BE2C (cell line): Measurements from ENCODE around the gene ZNF593. TPM values are rescaled to one million over a fixed set of nuclear protein-coding genes. Genes with fewer than 3 reads are reported as not detected.

Experiments used
- DNase-seq: peaks from one replicate; pipeline ENCODE4 v3.0.0-alpha.2; 2020
- H3K27me3 ChIP-seq: fragments of 250-450 bp; sonication (Bioruptor Pico); 2 replicates; pipeline ENCODE4 v1.5.1; 2020; ENCODE audit warnings: mild to moderate bottlenecking
- H3K36me3 ChIP-seq: fragments of 250-450 bp; sonication (Bioruptor Pico); 2 replicates; pipeline ENCODE4 v1.5.1; 2020; ENCODE audit warnings: mild to moderate bottlenecking
- H3K4me1 ChIP-seq: fragments of 250-450 bp; sonication (Bioruptor Pico); 2 replicates; pipeline ENCODE4 v1.5.1; 2020
- H3K4me3 ChIP-seq: 2 replicates; pipeline ENCODE4 v1.5.1; 2011; ENCODE audit warnings: low read depth, low read length
- H3K9me3 ChIP-seq: fragments of 250-450 bp; sonication (Bioruptor Pico); 2 replicates; pipeline ENCODE4 v1.5.1; 2020
- CTCF ChIP-seq: IDR thresholded peaks from 2 replicates; pipeline ENCODE4 v1.5.1; 2012; ENCODE audit warnings: mild to moderate bottlenecking, low read depth, low read length
- polyA plus RNA-seq: library from polyadenylated mRNA; unstranded; fragments of >200 nt; gene quantifications from one replicate; pipeline ENCODE4 v1.2.1, GENCODE V29; 2012; ENCODE audit warnings: low read depth, missing spikeins; ENCODE audit not compliant: insufficient read length, insufficient read depth

Gene ZNF593
- 226 TPM for polyA plus RNA-seq

- Histone ChIP-seq H3K36me3 (0 out of 2 replicates have a peak, but pooled peaks cover 3% of the 10 kb centered on the region), H3K4me1 (no peaks in the 10 kb centered on the region; the same call in 1 of the 2 replicates), H3K4me3 (peak within 1 kb of the TSS; percentile 75), H3K9me3 (no peaks in the 10 kb centered on the region), H3K27me3 (no peaks in the 10 kb centered on the region)
- DNase-seq = peak; percentile 85
- peak; percentile 65 for TF ChIP-seq CTCF
These were observed at the start of gene ZNF593 for GRCh38 chr1:26169669-26170471. ZNF593 (plus strand) TSS chr1:26169908; CDS start chr1:26169984, 76 bp downstream.

GRCh38 chr1:26121854-26122773 is 47.6 kb upstream of the ZNF593 start:
- DNase-seq = no peak
- TF ChIP-seq CTCF = no peak
- no peaks in the 10 kb centered on the region for H3K27me3 ChIP-seq
- no peaks in the 10 kb centered on the region; the same call in 1 of the 2 replicates for H3K4me1 ChIP-seq
- no peaks in the 10 kb centered on the region for H3K36me3 ChIP-seq
- H3K4me3 ChIP-seq = peak overlapping the region; percentile 19
- H3K9me3 ChIP-seq = no peaks in the 10 kb centered on the region

- TF ChIP-seq CTCF = no peak
- no peaks in the 10 kb centered on the region for H3K9me3 ChIP-seq
- no peaks in the 10 kb centered on the region for H3K27me3 ChIP-seq
- DNase-seq = no peak
- no peaks in the 10 kb centered on the region for H3K36me3 ChIP-seq
- H3K4me3 ChIP-seq = no peak overlapping the region
- H3K4me1 ChIP-seq = no peaks in the 10 kb centered on the region; the same call in 1 of the 2 replicates
These were observed 46.4 kb upstream of the ZNF593 start for GRCh38 chr1:26122988-26123973.

GRCh38 chr1:26124418-26125331 is 45.0 kb upstream of the ZNF593 start:
- no peaks in the 10 kb centered on the region; the same call in 1 of the 2 replicates for H3K4me1 ChIP-seq
- DNase-seq = no peak

More at GRCh38 chr1:26124418-26125331, 45.0 kb upstream of the ZNF593 start:
- no peak for TF ChIP-seq CTCF
- Histone ChIP-seq H3K9me3 (no peaks in the 10 kb centered on the region), H3K27me3 (no peaks in the 10 kb centered on the region), H3K4me3 (no peak overlapping the region), H3K36me3 (no peaks in the 10 kb centered on the region)
